D341Med (cell line): ENCODE results near the gene KLRC2.
"Not testable (repeated sequence)": the region's sequence is repeated elsewhere in the genome, so short reads cannot be mapped to it uniquely, and the experiment has no call there.

ENCODE experiments used
- DNase-seq: peaks from one replicate; pipeline ENCODE4 v3.0.0; 2012; ENCODE audit warnings: low spot score

The KLRC2 gene

GRCh38 chr12:10405294-10405693 is 30.5 kb downstream of the KLRC2 start:
- no peak for DNase-seq

- DNase-seq, result no peak
These were observed 31.0 kb downstream of the KLRC2 start for GRCh38 chr12:10404798-10405197.

- DNase-seq, result no peak
These were observed 35.0 kb downstream of the KLRC2 start for GRCh38 chr12:10400829-10401228.

GRCh38 chr12:10398168-10398567 is 37.6 kb downstream of the KLRC2 start:
- DNase-seq, result no peak

- no peak for DNase-seq
These were observed 38.5 kb downstream of the KLRC2 start for GRCh38 chr12:10397296-10397695.

- DNase-seq, result not testable (repeated sequence)
These were observed 39.6 kb downstream of the KLRC2 start for GRCh38 chr12:10396176-10396575.

- no peak for DNase-seq
These were observed 40.3 kb downstream of the KLRC2 start for GRCh38 chr12:10395390-10395998.

- not testable (repeated sequence) for DNase-seq
These were observed 41.2 kb downstream of the KLRC2 start for GRCh38 chr12:10394531-10395152.

GRCh38 chr12:10393291-10393690 is 42.5 kb downstream of the KLRC2 start:
- no peak for DNase-seq

GRCh38 chr12:10392394-10392930 is 43.3 kb downstream of the KLRC2 start:
- peak; percentile 30 for DNase-seq

GRCh38 chr12:10390991-10391390 is 44.8 kb downstream of the KLRC2 start:
- not testable (repeated sequence) for DNase-seq

GRCh38 chr12:10389904-10390303 is 45.9 kb downstream of the KLRC2 start, which contains the start of gene KLRK1:
TSS of gene KLRK1 (minus strand) at chr12:10390041. CDS start at chr12:10388810, 1,231 bp downstream.
- no peak for DNase-seq

GRCh38 chr12:10388624-10389413 is 47.0 kb downstream of the KLRC2 start:
- DNase-seq, result no peak

GRCh38 chr12:10387498-10387897 is 48.3 kb downstream of the KLRC2 start:
- not testable (repeated sequence) for DNase-seq

- DNase-seq, result no peak
These were observed 49.0 kb downstream of the KLRC2 start for GRCh38 chr12:10386857-10387256.

- DNase-seq, result no peak
These were observed 50.6 kb downstream of the KLRC2 start for GRCh38 chr12:10385166-10385613.

- DNase-seq, result no peak
These were observed 51.6 kb downstream of the KLRC2 start for GRCh38 chr12:10384191-10384590.

GRCh38 chr12:10381928-10382628 is 53.7 kb downstream of the KLRC2 start:
- no peak for DNase-seq
